HG03378 (cell line): Measurements from ENCODE around the gene FTHL17.
A peak's percentile ranks its signal among the peaks of the same experiment; 100 is the strongest.

Experiments
- ATAC-seq: cut with Tn5 transposase; IDR thresholded peaks from one replicate; pipeline ENCODE4 v1.9.1; 2021; ENCODE audit warnings: mild to moderate bottlenecking, moderate library complexity; ENCODE audit not compliant: unreplicated experiment

FTHL17 gene

DNA sequence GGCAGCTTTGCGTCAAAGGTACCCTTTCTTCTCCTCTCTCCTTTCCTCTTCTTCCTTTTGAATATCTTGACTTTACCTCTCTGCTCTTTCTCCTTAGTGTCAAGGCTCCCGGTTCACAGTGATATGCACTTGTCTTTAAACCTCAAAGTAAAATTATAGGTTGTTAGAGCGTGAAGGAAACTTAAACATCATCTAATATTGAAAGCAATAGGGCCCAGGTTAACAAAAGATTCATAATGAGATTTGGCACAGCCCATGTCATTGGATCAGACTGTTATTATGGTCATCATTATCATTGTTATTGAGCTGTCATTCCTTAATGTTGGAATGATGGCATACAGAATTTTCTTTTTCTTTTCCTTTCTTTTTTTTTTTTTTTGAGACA lies 32.5 kb downstream of the FTHL17 start:
- peak; percentile 33 for ATAC-seq

DNA sequence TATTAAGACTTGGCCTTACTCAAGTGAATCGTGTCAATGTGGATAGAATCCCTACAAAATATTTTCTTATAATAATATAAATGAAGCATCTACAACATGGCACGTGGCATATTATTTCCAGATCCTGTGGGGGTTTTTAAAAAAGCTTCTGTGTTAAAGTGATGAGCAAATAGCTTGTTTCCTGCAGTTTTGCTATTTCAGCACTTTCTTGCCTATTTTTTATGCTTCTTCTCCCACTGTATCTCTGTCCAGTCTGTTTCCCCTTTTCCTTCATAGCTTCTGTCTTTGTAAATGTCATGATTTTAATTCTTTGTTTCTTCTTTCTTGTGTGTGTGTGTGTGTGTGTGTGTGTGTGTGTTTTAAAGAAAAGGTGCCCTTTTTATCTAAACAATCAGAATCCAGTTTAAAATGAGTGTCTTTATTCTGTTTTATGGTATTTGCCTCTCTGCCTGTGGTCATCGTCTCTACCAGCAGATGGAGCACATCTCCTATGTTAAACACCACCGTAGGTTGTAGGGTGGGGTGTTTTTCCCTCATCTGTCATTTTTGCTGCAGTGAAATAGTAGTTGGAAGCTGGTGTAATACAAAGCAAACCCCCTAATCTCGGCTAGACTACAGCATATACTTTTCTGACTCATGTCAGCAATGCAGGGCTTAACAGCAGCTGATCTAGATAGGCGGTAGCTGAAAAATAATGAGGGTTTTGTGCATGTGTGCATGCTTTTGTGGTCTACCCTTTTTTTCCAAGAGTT lies 33.1 kb downstream of the FTHL17 start:
- peak; percentile 61 for ATAC-seq

DNA sequence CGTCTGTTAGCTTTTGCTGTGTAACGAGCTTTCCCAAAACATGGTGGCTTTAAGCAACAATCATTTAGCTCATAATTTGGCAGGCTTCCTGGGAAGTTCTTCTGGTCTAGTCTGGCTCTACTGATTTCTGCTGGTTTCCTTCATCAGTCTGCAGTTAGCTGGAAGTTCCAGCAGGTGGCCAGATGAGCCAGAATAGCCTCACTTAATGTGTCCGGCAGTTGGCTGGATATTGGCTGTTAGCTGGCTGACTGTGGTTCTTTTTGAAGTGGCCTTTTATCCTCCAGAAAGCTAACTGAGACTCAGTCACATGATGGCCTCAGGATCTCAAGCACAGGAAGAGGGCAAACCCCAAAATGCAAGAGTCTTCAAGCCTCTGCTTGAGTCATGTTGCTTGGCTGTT lies 34.9 kb downstream of the FTHL17 start:
- ATAC-seq, result peak; percentile 85

DNA sequence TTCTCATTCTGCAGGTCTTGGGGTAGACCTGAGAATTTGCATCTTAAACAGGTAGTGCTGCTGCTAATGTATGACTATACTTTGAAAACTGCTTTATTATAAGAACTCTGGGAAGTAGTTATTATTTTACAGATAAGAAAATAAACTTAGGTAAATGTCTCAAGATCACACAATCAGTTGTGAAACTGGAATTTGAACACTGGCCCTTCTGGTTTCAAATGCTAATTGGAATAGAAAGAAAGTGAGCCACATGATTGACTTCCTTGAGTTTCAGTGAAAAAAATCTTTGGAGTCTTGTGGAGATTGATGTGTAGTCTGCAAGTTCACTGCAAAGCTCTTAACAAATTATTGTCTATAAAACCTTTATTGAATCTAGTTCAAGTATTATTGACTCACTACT lies 44.5 kb downstream of the FTHL17 start:
- no peak for ATAC-seq

DNA sequence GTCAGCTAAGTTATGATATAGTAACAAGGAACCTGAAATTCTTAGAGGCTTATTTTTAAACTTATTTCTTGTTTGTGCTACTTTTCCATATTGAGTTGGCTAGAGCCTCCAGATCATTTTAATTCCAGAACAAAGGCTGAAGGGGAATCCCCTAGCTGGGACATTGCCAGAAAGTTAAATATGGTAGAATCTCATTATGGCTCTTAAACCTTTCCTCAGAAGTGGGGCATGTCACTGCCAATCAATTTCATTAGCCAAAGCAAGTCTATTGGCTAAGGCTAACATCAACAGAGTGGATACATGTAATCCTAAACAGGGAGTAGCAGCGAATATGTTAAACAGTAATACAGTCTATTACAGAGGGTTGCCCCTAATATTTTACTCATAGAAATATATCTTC lies 47.0 kb downstream of the FTHL17 start:
- no peak for ATAC-seq

DNA sequence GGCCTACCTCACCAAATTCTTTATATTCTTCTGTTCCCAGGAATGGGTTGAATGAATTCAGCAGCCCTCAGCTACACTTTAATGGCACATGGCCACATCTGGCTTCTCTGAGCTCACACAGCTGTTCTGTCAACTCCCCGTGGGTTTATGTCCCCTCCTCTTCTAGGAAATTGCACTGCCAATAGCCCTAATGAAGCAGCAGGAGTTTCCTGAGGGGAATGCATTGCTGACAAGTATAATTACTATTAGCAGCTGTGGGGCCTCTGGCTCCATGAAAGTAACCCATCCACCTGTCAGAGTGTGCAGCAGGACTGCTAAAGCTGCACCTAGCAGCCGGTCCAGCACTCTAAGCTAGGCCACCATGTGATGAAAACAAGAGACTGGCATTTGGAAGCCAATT lies 50.3 kb downstream of the FTHL17 start:
- no peak for ATAC-seq
